GM04504 (cell line): ENCODE data around the gene FDX1.
A peak's percentile ranks its signal among the peaks of the same experiment; 100 is the strongest.

ENCODE experiments used
- DNase-seq: peaks from one replicate; pipeline ENCODE4 v3.0.0-alpha.2; 2012; ENCODE audit warnings: low read depth

The FDX1 gene

DNA sequence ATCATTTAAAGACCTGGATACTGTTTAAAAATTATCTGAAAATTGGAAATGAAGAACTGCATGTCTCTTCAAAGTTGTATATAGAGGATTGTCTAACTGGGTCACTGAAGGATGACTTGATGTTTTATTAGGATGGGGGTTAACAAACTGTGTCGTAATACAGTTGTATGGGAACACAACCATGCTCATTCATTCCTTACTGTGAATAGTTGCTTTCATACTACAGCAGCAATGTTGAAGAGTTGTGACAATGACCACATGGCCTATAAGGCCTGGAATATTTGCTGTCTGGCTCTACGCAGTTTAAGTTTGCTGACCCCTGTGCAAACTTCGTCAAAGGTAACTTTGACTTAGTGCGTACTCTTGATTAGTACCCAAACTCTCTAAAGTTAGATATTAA lies 38.4 kb downstream of the FDX1 start:
- no peak for DNase-seq

DNA sequence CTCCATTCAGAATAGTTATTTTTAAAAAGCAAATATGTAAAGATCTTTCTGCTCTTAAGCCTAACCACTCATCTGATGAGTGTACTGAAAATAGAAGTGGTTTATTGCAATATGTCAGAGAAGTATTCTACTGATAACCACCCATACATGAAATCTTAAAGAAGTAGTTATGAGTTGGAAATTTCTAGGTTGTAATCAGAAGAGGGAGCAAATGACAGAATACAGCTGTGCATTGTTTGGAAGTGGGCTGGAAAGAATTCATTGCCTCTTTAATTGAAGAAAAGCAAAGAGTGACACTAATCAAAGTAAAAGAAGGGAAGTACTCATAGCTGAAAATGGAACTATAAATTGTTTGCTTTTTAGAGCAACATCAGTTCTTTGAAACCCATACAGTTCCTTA lies 39.4 kb downstream of the FDX1 start:
- DNase-seq: no peak

DNA sequence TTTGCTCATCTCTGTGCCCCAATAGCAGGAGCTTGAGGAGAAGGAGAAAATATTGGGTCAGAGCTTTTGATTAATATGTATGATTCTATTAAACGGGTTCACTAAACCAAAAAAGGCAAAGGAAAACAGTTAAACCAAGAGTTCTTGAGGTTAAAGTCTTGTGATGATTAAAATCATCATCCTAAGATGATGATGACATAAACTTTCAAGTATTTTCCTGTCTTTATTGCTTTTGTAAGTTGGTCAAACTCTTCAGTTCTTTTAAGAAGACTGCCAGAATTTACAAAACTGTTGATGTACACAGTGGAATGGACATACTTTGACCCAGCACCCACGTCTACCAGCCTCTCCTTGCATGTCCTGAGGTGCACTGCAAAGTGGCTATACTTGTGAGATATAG lies 41.0 kb downstream of the FDX1 start:
- no peak for DNase-seq

DNA sequence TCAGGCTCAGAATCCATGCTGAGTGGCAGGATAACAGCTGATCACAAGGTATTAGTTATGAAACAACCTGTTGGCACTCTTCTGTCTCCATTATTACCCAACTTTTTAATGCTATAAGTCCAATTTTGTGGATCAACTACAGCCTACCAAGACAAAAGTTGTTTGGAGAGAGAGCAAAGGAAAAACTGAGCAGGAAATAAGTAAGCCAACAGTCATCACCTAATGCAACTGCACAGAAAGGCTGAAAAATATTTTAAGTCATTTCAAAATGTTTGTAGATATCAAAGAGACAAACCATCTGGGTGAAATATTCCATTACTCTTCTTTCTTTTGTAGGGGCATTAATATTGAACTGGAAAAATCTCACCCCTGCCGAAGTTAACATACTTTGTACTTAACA lies 41.6 kb downstream of the FDX1 start:
- DNase-seq: no peak

DNA sequence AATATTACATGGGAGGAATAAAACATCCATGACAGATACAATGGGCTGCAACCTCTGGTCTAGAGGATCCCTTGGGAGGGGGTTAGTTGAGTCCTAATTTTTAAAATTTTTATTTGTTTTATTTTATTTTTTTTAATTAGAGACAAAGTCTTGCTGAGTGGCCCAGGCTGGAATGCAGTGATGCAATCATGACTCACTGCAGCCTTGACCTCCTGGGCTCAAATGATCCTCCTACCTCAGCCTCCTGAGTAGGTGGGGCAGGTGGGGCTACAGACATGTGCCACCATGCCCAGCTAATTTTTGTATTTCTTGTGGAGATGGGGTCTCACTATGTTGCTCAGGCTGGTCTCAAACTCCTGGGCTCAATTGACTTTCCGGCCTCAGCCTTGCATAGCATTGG lies 43.1 kb downstream of the FDX1 start:
- DNase-seq: no peak

DNA sequence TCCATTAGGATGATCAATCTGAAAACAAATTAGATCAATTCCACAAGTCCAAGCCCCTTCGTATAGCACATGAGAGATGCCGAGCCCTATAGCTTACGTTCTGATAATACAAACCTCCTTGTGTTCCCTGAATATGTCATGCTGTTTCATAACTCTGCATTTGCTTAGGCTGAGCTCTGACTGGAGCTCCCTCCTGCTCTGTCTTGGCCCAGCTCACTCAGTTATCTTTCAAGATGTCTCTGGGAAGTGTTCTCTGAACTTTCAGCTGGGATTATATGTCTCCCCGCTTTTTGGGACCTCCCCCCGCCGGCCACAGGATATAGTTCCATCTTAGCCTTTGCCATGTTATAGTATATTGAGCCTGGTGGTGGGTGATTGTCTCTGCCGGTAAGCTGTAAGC lies 44.0 kb downstream of the FDX1 start:
- DNase-seq: no peak

DNA sequence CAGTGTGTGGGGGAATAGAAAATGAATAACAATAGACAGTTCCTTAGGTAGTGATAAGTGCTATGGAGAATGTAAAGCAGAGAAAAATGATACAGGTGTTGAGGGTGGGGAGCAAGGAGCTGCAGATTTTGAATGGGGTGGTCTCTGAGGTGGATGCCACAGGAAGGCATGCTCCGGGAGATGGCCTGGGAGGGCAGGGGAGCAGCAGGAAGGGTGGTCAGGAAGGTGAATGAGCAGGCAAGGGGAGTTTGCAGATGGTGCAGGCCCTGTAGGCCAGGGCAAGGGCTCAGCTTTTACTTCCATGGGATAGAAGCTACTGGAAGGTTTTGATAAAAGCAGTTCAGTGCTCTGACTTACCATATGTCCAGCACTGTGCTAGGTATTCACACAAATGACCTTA lies 44.8 kb downstream of the FDX1 start:
- DNase-seq: no peak

DNA sequence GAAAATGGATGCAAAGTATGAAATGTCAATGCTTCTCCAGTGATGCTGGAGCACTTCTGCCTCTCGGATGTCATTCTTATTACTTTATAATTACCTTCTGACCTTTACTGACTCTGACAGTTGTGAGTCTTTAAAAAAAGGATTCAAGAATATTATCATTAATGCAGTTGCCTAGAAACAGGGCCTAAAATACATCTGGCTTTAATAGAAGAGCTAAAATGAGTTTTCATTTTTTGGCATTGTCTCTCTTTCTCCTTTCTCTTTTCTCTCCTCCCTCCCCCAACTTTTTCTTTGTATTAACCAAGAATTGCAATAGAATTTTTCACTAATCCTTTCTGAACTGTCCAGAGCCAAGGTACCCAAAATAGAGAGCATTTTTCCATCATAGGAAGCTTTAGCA lies 45.9 kb downstream of the FDX1 start:
- no peak for DNase-seq

DNA sequence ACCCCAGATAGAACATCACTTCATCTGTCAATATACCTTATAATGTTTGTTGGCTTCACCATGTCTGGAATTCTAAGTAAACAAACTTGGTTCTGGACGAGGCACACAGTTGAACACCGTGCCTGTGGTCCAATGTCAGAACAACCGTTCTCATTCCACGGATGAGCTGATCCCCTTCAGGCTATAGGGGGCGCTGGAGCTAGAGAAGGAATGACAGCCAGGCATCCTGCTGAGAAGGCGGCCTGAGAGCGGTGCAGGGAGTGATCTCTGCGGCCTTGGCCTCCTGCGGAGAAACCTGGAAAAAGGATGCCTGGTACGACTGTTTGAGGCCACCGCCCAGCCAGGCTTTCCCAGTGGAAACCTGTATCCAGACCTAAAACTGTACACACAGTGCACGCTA lies 48.7 kb downstream of the FDX1 start:
- DNase-seq: no peak

DNA sequence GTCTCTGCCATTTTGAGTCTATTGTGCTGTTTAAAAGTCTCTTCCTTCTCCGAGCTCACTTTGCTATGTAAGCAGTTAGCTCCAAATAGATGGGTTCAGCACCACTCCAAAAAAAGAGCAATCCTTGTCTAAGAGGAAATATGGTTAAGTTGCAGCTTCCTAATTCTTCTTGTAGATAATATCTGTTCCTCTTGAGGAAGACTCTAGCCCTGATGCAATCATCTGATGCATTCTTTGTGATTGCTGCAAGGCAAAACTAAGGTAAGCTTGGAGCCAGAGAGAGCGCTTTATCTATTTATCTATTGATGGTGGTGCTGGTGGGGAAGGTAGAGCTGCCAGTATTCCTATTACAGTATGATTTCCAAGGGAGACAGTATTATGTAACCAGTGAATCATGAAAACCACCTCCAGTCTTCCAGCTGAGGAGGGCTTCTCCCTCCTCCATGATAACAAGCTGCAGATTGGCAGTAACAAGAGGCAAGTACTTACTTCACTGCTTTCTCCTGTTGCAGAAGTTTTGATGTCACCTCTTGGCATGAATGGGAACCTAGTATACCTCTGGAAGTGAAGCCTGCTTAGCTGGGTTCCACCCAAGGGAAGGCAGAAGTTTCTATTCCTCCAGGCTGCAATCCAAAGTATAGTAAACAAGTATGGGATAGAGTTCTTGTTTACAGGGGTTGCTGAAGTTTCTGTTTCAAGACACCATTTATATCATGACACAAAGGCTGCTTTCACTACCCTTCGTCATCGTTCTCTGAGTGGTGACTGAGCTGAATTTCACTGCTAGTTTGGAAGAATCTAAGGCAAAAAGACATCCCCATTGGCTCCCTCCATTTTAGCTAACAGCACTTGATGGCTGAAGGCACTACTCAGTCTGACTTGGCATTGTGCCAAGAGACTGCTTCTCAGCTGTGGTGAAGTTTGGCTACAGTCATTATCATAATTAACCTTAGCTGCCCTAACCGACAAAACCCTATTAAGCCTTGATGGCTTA lies 49.7 kb downstream of the FDX1 start:
- DNase-seq: peak; percentile 27

DNA sequence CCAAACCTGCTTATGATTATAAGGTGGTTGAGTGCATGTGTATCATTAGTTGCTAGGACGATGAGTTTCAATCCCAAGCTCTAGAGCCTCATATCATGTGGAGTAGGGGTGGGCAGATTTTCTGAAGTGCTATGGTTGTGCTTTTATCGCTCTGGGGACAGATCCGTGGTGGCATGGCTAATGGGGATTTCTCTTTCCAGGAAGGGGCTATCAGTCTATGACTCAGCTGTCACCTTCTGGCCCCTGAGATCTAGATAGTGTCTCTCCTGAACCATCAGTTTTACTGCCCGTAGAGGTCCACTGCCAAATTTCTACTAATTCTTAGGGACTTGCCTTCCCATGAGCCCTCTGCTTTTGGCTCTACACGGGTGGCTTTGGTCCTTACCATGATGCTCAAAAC lies 51.8 kb downstream of the FDX1 start:
- DNase-seq: no peak

DNA sequence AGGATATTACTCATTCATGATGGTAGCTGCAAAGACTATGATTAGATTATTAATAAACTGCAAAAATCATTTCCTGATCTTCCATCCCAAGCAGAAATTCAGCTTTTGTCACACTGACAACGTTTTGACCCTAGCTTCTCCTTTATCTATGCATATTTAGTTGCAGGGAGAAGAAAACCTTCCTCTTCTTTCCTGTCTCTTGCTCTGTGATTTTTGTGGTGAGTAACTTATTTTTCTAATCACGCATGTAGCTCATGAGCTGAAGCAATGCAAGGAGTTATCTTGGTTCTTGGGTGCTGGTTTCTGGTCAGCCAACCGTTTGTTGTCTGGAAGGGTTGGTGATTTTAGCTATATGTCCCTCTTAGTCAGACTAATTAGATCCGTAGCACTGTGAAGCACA lies 56.4 kb downstream of the FDX1 start:
- DNase-seq: no peak

DNA sequence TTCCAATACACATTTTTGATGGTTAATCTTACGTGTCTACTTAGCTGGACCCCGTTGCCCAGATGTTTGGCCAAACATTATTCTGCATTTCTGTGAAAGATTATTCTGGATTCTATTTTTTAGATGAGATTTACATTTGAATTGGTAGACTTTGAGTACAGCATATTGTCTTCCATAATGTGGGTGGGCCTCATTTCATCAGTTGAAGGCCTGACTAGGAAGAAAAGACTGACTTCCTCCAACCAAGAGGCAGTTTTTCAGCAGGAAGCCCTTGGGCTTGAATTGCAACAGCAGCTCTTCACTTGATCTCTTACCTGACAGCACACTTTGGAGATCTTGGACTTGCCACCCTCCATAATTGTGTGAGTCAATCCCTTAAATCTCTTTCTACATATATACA lies 58.7 kb downstream of the FDX1 start:
- DNase-seq: no peak

DNA sequence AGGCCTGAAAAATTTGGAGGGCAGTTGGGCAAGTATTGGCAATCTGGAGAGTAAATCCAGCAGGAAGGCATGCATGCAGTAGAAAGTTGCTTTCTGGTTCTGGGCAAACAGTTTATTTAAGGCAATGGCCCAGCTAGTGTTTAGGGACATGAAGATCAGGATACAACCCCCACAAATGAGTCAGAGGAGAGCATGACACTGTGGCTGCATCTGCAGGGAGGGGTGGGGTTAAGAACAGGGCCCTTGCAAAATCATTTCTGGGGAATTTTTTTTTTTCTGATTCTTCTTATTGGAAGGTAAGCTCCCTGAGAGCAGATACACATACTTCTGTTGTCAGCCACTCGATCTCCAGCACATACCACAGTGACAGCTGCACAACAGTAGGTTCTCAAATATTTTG lies 61.1 kb downstream of the FDX1 start:
- DNase-seq: peak; percentile 23

DNA sequence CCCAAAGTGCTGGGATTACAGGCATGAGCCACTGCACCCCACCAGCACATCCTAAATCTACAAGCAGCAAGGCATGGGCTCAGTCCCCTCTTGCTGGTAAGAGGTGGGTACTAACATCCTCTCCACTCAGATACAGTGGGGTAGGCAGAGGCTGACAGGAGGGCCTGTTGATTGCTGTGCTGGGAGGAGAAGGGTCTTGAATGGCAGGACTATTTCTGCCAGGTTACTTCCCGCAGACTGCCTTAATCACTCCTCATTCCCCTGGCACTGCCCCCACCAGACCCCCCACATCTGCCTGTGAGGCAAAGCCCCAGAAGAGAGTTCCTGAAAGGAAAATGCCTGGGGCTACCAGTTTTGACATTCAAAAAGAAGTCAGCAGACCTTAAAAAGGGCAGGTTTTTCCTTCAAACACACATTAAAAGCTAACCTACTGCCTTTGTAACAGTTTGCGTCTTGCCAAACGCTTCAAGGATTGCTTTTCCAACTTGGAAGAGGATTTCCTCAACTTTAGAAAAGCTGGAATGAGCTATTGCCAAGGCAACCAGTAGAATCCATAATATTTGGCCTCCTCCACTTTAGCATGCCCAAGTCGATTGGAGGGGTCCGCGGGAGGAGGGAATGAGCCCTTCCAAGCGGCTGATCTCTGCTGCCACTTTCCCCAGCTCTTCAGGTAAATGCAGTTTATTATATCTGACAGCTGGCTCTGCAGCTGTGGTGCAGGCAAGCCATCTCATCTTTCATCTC lies 62.0 kb downstream of the FDX1 start:
- DNase-seq: no peak

DNA sequence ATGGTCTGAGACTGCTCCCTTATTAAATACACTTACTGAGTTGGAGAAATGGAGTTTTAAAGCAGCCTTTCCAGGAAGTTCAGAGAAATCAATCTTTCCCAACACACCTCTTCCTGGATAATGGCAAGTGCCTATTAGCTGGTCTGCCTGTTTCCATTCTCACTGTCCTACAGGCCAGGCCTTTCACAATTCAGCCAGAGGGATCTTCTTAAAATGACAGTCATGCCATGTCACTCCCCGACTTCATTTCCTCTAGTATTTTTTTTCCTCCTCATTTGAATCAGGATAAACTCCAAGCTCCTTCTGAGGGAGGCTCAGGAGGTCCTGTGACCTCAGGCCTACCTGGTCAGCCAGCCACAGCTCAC lies 62.6 kb downstream of the FDX1 start:
- DNase-seq: no peak

DNA sequence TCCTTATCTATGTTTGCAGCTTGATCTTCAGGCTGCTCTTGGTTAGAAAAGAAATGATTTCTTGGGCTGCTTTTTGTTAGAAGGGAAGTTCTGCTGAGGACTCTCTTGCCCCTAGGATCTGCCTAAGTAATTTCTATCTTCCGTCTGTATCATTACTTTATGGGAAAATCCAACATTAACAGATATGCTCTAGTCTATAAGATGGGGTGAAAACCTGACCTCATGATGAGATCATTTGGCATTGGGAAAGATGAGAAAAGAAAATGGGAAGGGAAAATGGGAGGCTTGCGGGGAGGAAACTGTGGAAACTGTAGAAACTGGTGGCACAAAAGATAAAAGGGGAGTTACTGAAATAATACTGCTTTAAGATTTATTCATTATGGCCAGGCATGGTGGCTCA lies 63.6 kb downstream of the FDX1 start:
- DNase-seq: no peak

DNA sequence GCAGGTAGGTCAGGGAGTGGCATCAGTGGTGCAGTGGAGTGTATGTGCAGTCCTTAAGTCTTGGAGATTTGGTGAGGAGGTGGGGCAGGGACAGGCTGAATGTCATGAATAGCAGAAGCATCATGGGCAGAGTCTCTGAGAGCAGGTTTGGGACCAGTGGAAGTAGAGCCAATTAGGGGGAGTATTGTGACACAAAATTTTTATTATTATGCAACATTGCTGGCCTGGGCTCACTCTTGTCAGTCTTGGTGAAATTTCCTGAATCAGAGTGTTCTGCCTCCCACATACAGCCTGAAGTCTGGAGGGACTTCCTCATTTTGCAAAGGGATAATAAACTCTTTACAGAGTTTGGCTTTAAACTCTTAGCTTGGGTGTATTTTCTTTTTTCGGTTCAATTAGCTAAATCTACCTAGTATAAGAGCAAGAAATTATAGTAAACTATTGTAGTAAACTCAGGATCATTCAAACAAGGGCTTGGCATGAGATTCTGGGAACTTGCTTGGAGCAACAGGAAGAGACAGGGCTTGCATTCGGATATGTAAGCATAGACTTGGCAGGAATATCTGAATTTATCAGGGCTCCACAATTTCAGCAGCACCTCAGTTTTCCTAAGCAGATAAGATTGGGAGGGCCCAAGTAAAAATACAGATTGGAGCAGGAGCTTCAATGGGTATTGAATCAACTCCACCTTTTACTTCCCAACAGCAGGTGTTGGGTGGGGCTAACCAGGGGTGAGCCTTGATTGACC lies 67.7 kb downstream of the FDX1 start:
- no peak for DNase-seq

DNA sequence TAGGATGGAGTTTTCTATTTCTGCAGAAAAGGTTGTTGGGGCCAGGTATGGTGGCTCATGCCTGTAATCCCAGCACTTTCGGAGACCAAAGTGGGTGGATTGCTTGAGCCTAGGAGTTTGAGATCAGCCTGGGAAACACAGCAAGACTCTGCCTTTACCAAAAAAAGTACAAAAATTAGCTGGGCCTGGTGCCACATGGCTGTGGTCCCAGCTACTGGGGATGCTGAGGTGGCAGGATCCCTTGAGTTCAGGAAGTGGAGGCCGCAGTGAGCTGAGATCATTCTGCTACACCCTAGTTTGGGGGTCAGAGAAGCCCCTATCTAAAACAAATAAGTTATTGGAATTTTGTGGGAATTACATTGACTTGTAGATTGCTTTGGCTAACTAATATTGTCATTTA lies 71.7 kb downstream of the FDX1 start:
- no peak for DNase-seq

DNA sequence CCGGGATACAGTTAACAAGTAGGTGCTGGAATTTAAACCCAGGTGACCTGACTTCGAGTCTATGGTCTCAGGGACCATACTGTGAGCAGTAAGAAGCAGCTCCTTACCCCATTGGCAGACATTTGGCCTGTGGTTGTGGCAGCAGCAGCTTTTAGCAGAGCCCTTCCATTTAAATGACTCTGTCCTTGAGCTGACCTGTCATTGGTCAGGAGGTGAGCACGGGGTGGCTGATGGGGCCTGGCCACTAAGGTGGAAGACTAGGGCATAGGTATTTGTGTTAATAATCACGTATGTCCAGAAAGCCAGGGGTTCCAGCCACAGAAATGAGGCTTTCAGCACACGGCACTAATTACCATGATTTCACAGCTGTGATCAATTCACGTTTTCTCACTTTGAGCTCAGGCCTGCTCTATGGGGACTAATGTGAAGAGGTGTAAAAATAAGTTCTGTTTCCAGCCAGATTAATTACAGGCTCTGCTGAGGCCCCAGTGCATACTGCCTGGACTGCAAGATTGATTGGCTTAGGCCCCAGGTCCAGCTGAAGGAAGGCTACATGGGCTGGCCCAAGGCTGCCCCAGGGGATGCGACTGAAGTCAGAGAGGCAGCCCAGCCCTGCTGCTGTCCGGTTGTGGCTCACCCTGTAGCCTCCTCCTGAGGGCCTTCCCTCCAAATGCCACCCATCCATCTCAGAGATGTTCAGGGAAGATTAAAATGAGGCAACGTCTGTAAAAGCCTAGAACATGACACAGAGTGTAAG lies 76.0 kb downstream of the FDX1 start:
- no peak for DNase-seq

DNA sequence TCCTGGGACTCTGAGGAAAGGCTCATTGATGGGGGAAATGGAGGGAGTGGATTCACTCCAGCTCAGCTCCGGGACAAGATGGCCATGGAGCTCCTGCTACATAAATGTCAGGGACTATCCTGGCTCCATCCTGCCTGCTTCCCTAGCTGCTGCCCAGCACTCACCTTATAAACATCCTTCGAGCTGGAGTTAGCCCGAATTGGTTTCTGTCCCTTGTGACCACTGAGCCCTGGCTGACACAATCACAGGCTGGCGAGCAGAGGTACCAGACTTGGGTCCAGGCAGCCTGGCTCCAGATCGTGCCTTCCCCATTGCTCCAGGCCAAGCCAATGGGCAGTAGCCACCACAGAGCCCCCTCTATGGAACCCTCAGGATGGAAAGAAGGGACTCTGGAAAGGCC lies 77.6 kb downstream of the FDX1 start:
- DNase-seq: no peak

DNA sequence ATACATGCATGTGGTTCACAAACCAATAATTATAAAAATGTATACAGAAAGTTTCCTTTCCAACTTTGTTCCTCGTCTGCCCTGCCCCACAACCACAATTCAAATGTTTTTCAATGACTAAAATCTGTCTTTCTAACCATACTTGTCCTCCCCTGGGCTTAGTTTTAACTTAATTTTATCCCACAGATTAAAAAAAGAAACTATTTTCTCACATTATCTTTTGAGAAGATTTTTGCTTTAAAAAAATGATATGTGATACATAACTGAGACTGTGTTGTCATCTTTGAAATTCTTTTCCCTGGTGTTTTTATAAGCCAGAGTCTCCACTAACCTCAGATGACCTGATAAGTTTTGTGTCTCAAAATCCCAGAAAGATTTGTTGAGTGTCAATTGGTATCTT lies 79.0 kb downstream of the FDX1 start:
- no peak for DNase-seq
